Measurements from ENCODE around the gene LARGE1. TPM values are rescaled to one million over a fixed set of nuclear protein-coding genes. Genes with fewer than 3 reads are reported as not detected.

LARGE1 gene
- polyA plus RNA-seq, 6 donors from 2014 or later = 3.6 to 9.5 (median 5.6) TPM

GRCh38 chr22:33510429-33510904 lies 409.8 kb downstream of the LARGE1 start:
- no peak for ATAC-seq (ENCODE audit: low read depth in 2 of 2)
- no peaks in the 10 kb centered on the region for H3K36me3 Mint-ChIP-seq

GRCh38 chr22:33504941-33505625 lies 415.2 kb downstream of the LARGE1 start:
- peak overlapping the region in 2 of 6 donors; percentile 37 to 73 for H3K27ac Mint-ChIP-seq
- ATAC-seq (ENCODE audit: low read depth in 2 of 2) (no peak), DNase-seq (no peak)
- no peaks in the 10 kb centered on the region for H3K36me3 Mint-ChIP-seq
- H3K4me1 Mint-ChIP-seq = peaks cover 12 to 23% (median 19%) of the 10 kb centered on the region in 3 donors
- peaks cover 0 to 25% (median 0%) of the 10 kb centered on the region in 3 donors for H3K27me3 Mint-ChIP-seq
- H3K4me3 Mint-ChIP-seq = no peak overlapping the region
- H3K9me3 Mint-ChIP-seq = no peaks in the 10 kb centered on the region

More at GRCh38 chr22:33510429-33510904, 409.8 kb downstream of the LARGE1 start:
- no peaks in the 10 kb centered on the region for H3K9me3 Mint-ChIP-seq
- no peak overlapping the region for H3K4me3 Mint-ChIP-seq
- H3K4me1 Mint-ChIP-seq = peaks cover 4 to 13% (median 12%) of the 10 kb centered on the region in 3 donors
- peaks cover 0 to 16% (median 0%) of the 10 kb centered on the region in 3 donors for H3K27me3 Mint-ChIP-seq
- DNase-seq = no peak
- no peak overlapping the region for H3K27ac Mint-ChIP-seq

GRCh38 chr22:33496112-33496511 lies 424.2 kb downstream of the LARGE1 start:
- ATAC-seq (ENCODE audit: low read depth in 2 of 2) (no peak), DNase-seq (no peak)
- peaks cover 0 to 6% (median 0%) of the 10 kb centered on the region in 3 donors for H3K27me3 Mint-ChIP-seq
- H3K36me3 Mint-ChIP-seq = peaks cover under 1 to 12% of the 10 kb centered on the region in 2 donors
- peaks cover 19 to 32% (median 27%) of the 10 kb centered on the region in 3 donors for H3K4me1 Mint-ChIP-seq
- H3K4me3 Mint-ChIP-seq = no peak overlapping the region
- H3K27ac Mint-ChIP-seq = no peak overlapping the region
- peaks cover 0 to 2% (median 0%) of the 10 kb centered on the region in 7 donors for H3K9me3 Mint-ChIP-seq

- DNase-seq (no peak), ATAC-seq (ENCODE audit: low read depth in 2 of 2) (no peak)
- Mint-ChIP-seq H3K27ac (peak overlapping the region in 1 of 6 donors; percentile 14), H3K4me3 (no peak overlapping the region), H3K9me3 (peaks cover 0 to 12% (median 8%) of the 10 kb centered on the region in 7 donors), H3K4me1 (peaks cover 13 to 35% (median 20%) of the 10 kb centered on the region in 3 donors), H3K27me3 (no peaks in the 10 kb centered on the region), H3K36me3 (peaks cover 19 to 35% of the 10 kb centered on the region in 2 donors)
Observed at GRCh38 chr22:33493476-33494205, 426.6 kb downstream of the LARGE1 start.

GRCh38 chr22:33492210-33492651 lies 428.0 kb downstream of the LARGE1 start:
- H3K27ac Mint-ChIP-seq = peak overlapping the region in 4 of 6 donors; percentile 31 to 79 (median 46)
- H3K4me1 Mint-ChIP-seq = peaks cover 13 to 35% (median 20%) of the 10 kb centered on the region in 3 donors
- H3K27me3 Mint-ChIP-seq = no peaks in the 10 kb centered on the region
- DNase-seq (no peak), ATAC-seq (ENCODE audit: low read depth in 2 of 2) (no peak)
- H3K4me3 Mint-ChIP-seq = peak overlapping the region in 7 of 8 donors; percentile 30 to 74 (median 53)
- peaks cover 19 to 36% of the 10 kb centered on the region in 2 donors for H3K36me3 Mint-ChIP-seq
- H3K9me3 Mint-ChIP-seq = peaks cover 0 to 12% (median 8%) of the 10 kb centered on the region in 7 donors

DNA sequence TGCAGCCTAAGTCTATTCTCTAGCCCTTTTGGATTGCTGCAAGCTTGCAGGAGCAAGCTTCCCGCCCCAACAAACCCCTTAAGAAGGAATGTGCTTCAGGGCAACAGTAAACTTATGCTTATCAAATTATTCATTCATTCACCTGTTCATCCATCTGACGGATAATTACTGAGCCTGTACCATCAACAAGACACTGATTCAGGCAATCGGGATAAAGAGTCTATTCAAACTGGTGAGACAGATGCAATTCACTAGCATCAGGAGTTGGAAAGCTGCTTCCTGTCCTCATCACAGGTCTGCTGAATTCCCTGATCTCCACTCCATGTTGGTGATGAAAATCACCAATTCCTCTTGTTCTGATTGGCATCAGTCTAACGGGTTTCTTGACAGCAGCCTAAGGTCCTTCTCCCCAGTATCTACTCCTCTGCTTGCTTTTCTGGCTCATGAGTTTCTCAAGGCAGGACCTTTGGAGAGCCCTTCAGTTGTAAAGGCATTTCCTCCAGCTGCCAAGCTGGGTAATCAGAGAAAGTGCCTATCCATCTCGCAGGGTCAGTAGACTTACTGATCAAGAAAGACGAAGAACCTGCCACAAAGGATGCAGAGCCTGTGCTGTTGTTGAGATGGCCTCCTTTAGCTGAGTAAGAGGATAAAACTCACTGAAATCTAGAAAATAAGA lies 433.1 kb downstream of the LARGE1 start:
- ATAC-seq (ENCODE audit: low read depth in 2 of 2) (no peak), DNase-seq (no peak)
- peaks cover 0 to 5% (median 0%) of the 10 kb centered on the region in 3 donors for H3K27me3 Mint-ChIP-seq
- H3K36me3 Mint-ChIP-seq = peaks cover 19 to 31% of the 10 kb centered on the region in 2 donors
- no peak overlapping the region for H3K4me3 Mint-ChIP-seq
- H3K4me1 Mint-ChIP-seq = peaks cover 14 to 19% (median 18%) of the 10 kb centered on the region in 3 donors
- H3K27ac Mint-ChIP-seq = peak overlapping the region in 1 of 6 donors; percentile 70
- H3K9me3 Mint-ChIP-seq = peaks cover 0 to 12% (median 8%) of the 10 kb centered on the region in 7 donors

DNA sequence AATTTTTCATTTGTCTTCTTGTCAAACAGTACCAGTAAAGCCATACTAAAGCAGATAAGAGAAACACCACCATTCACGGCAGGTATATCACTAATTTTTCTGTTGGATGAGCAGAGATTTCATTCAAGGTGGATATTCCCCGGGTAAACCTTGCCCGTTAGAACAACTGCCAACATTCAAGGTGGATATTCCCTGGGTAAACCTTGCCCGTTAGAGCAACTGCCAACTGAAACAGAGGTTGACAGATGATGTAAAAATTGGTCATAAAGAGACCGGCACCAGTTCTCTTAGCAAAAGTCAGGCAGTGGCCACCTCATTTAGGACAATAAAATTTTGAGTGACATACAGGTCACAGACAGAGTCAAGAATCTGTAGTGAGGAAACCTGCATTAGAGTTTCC lies 438.7 kb downstream of the LARGE1 start:
- H3K27ac Mint-ChIP-seq = peak overlapping the region in 1 of 6 donors; percentile 82
- no peak for DNase-seq

GRCh38 chr22:33477120-33478111 lies 442.9 kb downstream of the LARGE1 start:
- Mint-ChIP-seq H3K4me1 (peaks cover 7 to 15% (median 13%) of the 10 kb centered on the region in 3 donors), H3K9me3 (no peaks in the 10 kb centered on the region), H3K4me3 (no peak overlapping the region), H3K36me3 (no peaks in the 10 kb centered on the region), H3K27me3 (peaks cover 0 to 6% (median 0%) of the 10 kb centered on the region in 3 donors), H3K27ac (peak overlapping the region in 1 of 6 donors; percentile 76)
- ATAC-seq (ENCODE audit: low read depth in 2 of 2) (no peak), DNase-seq (no peak)

More for the DNA sequence above, 438.7 kb downstream of the LARGE1 start:
- ATAC-seq (ENCODE audit: low read depth in 2 of 2) = no peak
- Mint-ChIP-seq H3K4me3 (no peak overlapping the region), H3K27me3 (peaks cover 0 to 11% (median 0%) of the 10 kb centered on the region in 3 donors), H3K9me3 (no peaks in the 10 kb centered on the region), H3K36me3 (peaks cover 0 to 7% of the 10 kb centered on the region in 2 donors), H3K4me1 (peaks cover 3 to 14% (median 12%) of the 10 kb centered on the region in 3 donors)

- ATAC-seq (ENCODE audit: low read depth in 2 of 2) (no peak), DNase-seq (no peak)
- Mint-ChIP-seq H3K9me3 (no peaks in the 10 kb centered on the region), H3K4me3 (no peak overlapping the region), H3K4me1 (peaks cover 14 to 20% (median 18%) of the 10 kb centered on the region in 3 donors), H3K36me3 (no peaks in the 10 kb centered on the region), H3K27me3 (peaks cover 0 to 6% (median 0%) of the 10 kb centered on the region in 3 donors), H3K27ac (peak overlapping the region in 1 of 6 donors; percentile 33)
Observed at GRCh38 chr22:33476716-33477115, 443.6 kb downstream of the LARGE1 start.

DNA sequence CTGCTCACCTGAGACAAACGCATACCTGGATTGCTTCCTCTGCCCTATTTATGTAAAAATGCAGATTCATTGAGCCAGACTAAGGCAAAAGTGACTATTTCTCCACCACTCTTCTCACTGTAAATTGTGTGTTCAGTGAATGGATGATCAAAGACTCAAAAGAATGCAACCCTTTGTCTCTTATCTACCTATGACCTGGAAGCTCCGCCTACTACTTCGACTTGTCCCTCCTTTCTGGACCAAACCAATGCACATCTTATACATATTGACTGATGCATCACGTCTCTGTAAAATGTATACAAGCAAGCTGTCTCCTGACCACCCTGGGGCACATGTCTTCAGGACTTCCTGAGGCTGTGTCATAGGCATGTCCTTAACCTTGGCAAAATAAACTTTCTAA lies 444.1 kb downstream of the LARGE1 start:
- H3K9me3 Mint-ChIP-seq = no peaks in the 10 kb centered on the region
- H3K36me3 Mint-ChIP-seq = no peaks in the 10 kb centered on the region
- peak overlapping the region in 2 of 6 donors; percentile 7 to 29 for H3K27ac Mint-ChIP-seq
- H3K4me1 Mint-ChIP-seq = peaks cover 14 to 20% (median 18%) of the 10 kb centered on the region in 3 donors
- no peak overlapping the region for H3K4me3 Mint-ChIP-seq
- peaks cover 0 to 6% (median 0%) of the 10 kb centered on the region in 3 donors for H3K27me3 Mint-ChIP-seq
- DNase-seq (no peak), ATAC-seq (ENCODE audit: low read depth in 2 of 2) (no peak)

DNA sequence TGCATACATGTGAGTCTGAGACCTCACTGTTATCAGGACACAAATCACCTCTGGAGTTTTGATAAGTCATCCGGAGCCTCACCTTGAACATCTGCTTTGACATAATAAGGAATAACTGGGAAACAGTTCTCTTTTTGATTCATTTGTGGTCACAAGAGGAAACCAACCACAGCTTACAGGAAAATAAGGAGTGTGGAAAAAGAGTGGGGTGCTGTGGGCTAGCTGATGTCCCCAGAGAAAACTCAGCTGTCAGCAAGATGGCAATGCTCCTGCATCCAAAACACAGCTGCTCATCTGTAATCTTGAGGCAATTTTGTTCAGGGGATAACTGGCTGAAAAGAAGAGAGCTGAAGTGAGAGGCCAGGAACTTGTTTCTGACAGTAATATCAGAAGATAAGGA lies 445.7 kb downstream of the LARGE1 start:
- peaks cover 0 to 6% (median 0%) of the 10 kb centered on the region in 3 donors for H3K27me3 Mint-ChIP-seq
- no peak for ATAC-seq (ENCODE audit: low read depth in 2 of 2)
- peaks cover 6 to 8% of the 10 kb centered on the region in 2 donors for H3K36me3 Mint-ChIP-seq
- H3K9me3 Mint-ChIP-seq = peaks cover 0 to 7% (median 0%) of the 10 kb centered on the region in 7 donors
- peak overlapping the region in 3 of 6 donors; percentile 17 to 78 (median 63) for H3K27ac Mint-ChIP-seq
- no peak overlapping the region for H3K4me3 Mint-ChIP-seq
- H3K4me1 Mint-ChIP-seq = peaks cover 18 to 22% (median 20%) of the 10 kb centered on the region in 3 donors
- DNase-seq = no peak
